SK-N-MC (cell line): ENCODE measurements around the gene DNAJA4.

ENCODE experiments used
- EZH2 ChIP-seq: fragments of 200-600 bp; sonication (generic); IDR thresholded peaks from one replicate; pipeline ENCODE4 v1.6.1; 2017; ENCODE audit warnings: antibody characterized with exemption
- FOXP2 ChIP-seq: optimal IDR thresholded peaks from 2 replicates; pipeline ENCODE3; 2011; ENCODE audit warnings: mild to moderate bottlenecking, moderate library complexity; ENCODE audit not compliant: insufficient read depth; ENCODE audit errors: extremely low read length, control extremely low read depth
- POLR2AphosphoS5 ChIP-seq: IDR thresholded peaks from 2 replicates; pipeline ENCODE4 v1.6.1; 2012; ENCODE audit warnings: mild to moderate bottlenecking, low read depth, low read length, borderline replicate concordance

- no peak for TF ChIP-seq POLR2AphosphoS5
- TF ChIP-seq EZH2: no peak
- TF ChIP-seq FOXP2: no peak
These were observed 15.2 kb upstream of the DNAJA4 start for GRCh38 chr15:78249131-78249530.
